NAMALWA (cell line): ENCODE results near the gene BDNF.
A peak's percentile ranks its signal among the peaks of the same experiment; 100 is the strongest.
"Not testable (repeated sequence)": the region's sequence is repeated elsewhere in the genome, so short reads cannot be mapped to it uniquely, and the experiment has no call there.

Source experiments
- DNase-seq: peaks from one replicate; pipeline ENCODE4 v3.0.0-alpha.2; 2015; ENCODE audit warnings: low spot score

BDNF gene

DNA sequence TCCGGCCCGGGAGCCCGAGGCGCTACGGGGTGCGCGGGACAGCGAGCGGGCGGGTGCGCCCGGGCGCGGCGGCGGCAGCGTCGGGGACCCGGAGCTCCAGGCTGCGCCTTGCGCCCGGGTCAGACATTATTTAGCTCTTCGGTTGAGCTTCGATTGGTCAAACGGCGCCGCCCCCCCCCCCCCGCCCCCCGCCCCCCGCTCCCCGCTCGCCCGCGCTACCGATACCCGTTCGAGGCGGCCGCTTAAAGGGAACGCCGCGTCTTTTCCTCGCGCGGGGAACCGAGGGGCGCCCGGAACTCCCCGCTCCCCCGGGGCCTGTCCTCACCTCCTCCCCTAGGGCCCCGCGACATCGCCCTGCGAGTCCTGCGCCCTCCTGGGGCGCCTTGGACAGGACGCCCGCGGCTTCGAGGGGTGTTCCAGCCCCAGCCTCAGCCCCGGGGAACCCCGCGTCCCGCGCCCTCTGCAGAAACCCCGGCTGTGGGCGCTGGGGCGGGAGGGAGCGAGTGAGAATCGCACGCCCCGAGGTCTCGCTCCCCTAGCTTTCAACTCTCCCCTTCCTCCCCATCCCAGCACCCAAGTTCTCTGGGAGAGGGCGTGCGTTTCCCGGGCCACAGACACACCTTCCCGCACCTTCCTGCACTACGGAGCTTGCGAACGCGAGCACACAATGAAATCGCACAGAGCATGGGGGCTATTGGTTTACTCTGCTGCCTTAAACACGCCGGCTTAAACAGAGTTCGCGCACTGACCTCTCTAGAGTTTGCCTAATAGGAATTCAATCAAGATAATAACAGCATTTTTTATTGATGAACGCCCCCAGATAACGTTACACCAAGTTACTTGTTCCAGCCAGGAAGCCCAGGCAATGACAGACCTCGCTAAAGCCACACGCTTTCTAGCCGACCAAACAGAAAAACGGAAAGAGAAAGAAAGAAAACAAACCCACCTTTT, at the start of gene BDNF:
BDNF (minus strand) TSS at position 105 of the 951 bp plus-strand sequence. CDS start 41,891 bp downstream, outside the sequence.
- no peak for DNase-seq

DNA sequence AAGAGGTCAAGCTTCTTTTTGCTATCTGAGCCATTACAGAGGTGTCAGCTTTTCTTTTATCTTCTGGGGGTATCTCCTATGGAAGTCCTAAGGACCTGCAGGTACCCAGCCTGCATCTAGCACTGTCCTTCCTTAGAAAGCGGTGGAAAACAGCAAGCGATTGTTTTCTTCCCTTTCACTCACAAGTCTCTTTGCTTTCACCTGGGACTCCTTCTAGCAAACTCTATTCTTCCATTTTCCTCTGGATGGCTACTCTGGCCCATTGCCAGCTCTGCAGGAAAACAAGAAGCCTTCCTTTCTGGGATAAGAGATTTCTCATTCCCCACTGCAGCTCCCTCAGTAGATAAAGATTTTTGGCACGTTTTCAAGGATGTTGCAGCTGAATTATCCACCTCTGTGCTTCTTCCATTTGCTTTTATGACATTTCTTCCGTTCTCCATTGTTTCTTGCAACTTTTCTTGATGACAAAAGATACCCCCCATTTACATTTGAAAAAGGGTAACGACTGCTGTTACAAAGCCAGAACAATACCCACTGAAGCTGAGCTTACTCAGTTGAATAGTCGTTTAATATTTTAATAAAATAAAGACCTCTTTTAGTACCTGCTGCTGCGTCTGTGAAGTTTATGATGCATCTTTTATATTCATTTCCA, 40.2 kb upstream of the BDNF start:
- no peak for DNase-seq

DNA sequence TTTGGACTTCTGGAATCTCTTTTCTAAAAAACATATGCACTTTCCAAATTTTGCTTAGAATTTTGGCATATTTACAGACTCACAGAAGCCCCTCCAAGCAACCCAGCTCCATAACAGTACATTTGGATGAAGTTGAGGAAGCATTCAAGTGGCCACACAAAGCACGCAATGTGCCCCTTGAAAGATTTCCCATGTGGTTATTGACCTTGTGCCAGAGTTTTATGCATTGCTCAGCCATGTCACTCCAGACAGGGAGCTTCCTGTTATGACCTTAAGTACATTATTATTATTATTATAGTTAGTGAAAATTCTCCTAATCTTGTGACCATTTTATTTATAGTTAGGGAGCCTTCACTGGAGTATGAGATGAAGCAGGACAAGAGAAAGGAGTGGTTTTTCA, 35.0 kb upstream of the BDNF start:
- DNase-seq = no peak

- not testable (repeated sequence) for DNase-seq
These were observed 31.5 kb upstream of the BDNF start for GRCh38 chr11:27731803-27732202.

- no peak for DNase-seq
These were observed 26.7 kb upstream of the BDNF start for GRCh38 chr11:27726981-27727380.

GRCh38 chr11:27723687-27724086, 23.4 kb upstream of the BDNF start:
- DNase-seq = no peak

DNA sequence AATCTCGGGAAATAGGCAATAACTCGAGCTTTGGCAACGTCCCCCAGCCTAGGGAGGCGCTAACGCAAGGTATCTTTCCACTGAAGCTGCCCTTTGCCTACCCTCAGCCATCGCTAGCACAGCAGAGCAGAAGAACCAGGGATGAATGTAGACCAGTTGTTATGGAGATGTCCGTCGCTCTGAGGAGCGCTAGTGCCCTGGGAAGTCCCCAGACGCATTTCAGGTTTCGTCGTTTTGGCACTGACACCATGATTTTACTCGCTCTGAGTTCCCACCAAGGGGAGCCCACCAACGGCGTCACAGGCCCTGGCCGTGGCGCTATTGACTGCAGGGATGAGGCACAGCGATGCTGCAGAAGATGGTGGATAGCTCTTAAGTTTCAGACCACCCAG, 22.7 kb upstream of the BDNF start:
- DNase-seq = no peak

DNA sequence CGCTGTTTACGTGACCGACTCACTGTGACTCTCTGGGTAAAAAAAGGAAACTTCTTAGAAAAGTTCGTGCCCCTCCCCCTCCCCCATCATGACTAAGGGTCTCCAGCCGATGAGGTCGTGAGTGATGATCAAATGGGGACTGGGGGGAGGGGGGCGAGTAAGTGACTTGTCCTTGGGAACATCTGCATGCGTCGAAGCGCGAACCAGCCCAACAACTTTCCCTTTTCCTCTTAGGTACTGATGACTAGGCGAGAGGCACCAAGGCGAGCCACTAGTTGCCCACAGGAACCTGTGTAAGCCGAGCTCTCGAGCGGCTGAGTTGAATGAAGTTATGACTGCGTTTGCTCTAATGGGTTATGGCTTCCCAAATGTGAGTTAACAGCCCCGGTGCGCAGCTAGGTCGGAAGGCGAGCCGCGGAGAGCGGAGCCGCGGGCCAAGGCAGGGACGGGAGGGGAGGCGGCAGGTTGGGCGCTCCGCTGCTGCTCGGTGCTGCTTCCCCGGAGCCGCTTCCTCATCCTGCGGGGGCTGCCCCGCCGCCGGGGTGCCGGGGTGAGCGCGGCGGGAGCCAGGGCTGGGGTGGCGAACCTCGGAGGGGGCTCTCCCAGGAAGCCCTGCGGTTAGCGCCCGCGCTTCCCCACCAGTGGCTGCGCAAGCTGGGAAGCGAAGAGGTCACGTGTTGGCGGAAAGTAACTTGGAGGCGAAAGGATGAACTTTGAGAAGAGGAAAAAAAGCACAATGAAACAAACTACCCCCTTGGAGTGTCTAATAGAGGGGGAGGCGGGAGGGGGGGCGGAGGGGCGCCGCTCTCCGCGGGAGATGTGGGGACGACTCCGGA, 22.1 kb upstream of the BDNF start:
- DNase-seq = no peak

DNA sequence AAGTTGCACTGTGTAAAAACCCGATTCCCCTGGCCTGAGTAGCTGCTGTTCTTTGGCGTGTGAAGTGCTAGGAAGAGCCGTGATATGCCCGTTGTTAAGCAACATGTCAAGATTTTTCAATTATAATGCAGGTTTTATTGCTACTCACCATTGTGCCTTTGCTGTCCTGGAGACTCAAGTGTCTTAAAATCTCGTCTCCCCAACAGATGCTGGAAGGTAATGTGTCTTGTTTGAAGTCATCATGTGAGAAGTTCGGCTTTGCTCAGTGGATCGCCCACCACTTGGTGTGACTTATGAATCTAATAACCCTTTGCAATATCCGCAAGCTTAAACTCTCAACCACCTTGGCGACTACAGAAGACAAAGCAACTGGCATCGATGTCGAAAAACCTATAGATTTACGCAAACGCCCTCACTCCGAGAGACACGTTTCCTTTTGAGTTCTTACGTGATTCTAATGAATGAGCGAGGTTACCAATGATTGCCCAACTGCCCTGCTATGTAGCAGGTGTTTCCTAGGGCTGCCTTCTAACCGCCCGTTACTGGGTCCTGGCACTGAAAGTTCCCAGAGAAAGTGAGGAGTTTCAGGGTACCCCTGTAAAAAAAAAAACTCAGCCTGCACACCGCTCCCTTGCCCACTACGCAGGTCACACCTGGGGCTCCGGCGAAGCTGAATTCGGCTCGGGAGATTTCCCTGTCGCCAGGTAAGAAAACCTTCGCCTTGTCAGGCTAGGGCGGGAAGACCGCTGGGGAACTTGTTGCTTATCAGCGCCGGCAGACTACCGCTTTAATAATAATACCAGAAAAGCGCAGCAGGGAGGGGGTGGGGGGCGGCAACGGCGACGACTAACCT, 21.2 kb upstream of the BDNF start:
- DNase-seq = no peak

- no peak for DNase-seq
These were observed 20.1 kb upstream of the BDNF start for GRCh38 chr11:27720277-27720830.

DNA sequence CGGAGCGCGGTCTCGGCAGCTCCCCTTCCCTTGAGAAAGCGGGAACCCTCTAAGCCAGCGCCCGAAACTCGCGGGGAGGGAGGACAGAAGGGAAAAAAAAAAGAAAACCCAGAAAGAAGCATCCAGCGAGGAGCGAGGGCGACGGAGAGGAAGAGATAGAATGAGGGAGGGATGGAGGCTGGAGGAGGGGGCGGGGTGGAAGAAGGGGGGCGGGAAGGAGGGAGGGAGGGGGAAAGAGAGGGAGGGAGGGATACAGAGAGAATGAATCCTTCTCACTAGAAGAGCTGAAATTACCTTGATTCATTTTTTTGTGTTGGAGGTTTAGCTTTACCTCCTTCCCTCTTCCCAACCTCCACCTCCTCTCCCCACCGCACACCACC, 19.3 kb upstream of the BDNF start:
- no peak for DNase-seq

- DNase-seq = no peak
These were observed 18.7 kb upstream of the BDNF start for GRCh38 chr11:27718863-27719545.

DNA sequence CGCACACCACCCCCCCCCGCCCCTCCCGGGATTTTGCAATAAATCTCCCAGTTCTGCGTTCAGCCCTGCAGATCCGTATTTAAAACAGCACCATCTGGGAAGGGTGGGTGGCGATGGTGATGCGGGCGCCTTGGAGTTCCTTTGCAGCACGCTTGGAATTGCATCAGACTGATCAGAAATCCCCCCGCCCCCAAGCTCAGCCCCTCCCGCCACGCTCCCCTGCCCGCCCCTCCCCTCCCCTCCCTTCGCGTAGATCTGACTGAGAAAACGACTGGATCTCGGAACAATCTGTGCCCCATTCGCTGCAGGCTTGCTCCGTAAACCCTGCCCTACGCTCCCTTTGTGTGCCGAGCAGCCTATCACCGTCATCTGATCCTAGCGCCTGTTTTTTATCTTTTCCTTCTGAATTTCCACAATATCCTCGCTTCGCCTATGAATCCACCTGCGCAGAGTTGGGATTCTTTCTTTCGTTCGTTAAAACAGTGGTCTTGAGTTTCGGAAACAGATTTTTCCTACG, 18.1 kb upstream of the BDNF start:
- no peak for DNase-seq

DNA sequence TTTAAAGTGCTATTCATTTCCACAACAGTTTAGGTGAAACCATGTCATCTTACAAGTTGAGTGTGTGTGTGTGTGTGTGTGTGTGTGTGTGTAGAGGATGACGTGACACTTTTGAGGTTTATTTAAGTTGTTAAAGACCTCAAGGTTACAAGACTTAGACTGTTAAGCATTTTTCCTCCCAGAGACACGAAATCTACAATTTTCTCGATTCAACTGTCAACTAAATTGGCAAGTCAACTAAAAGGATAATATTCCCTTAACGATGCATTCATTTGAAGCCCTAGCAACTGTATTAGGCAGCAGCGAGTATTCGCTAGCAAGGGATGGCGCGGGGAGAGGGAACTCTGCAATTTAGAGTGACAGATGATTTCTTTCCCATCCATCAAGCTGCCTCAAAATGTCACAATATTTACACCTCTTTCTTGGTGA, 17.6 kb upstream of the BDNF start:
- DNase-seq = no peak

- DNase-seq = peak; percentile 27
These were observed 17.1 kb upstream of the BDNF start for GRCh38 chr11:27717377-27717776.

- no peak for DNase-seq
These were observed 16.6 kb upstream of the BDNF start for GRCh38 chr11:27716835-27717234.

GRCh38 chr11:27716216-27716615, 16.0 kb upstream of the BDNF start:
- no peak for DNase-seq

- DNase-seq = no peak
These were observed 11.5 kb upstream of the BDNF start for GRCh38 chr11:27711725-27712124.

GRCh38 chr11:27710536-27710935, 10.3 kb upstream of the BDNF start:
- DNase-seq = no peak

DNA sequence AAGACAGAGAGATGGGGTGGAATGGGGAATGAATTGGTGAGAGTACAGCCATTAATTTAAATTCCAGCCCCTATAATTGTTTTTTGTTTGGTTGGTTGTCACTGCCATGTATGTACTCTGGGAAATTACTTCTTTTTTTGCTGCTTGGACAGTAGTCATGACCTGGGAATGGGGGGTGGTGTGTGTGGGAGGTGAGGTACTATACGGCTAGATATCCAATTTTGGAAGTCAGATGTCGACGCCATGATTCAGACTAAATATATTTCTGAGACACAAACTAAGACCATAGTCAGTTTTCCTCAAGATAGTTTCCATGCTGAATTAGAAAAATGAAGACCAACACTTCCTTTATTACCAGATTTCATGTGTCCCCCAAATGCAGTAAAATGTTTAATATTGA, 7.4 kb upstream of the BDNF start:
- no peak for DNase-seq
